ENCODE measurements around the gene TLR1. TPM values are rescaled to one million over a fixed set of nuclear protein-coding genes. Genes with fewer than 3 reads are reported as not detected.
"Not testable (repeated sequence)": the region's sequence is repeated elsewhere in the genome, so short reads cannot be mapped to it uniquely, and the experiment has no call there.

The TLR1 gene
- polyA plus RNA-seq (ENCODE audit: insufficient read length in 3 of 3), result 1 to 10 TPM; 3.8 to 5.7 (median 4.6) TPM

- peak in 2 of 3 donors; percentile 29 to 51 for DNase-seq (ENCODE audit: low read depth in 3 of 3, low spot score in 2 of 3)
Observed at GRCh38 chr4:38804654-38805295, at the start of gene TLR1. TSS of gene TLR1 (minus strand) at chr4:38804791. CDS start at chr4:38798831, 5,960 bp downstream.

GRCh38 chr4:38846015-38846414, 41.4 kb upstream of the TLR1 start:
- DNase-seq (ENCODE audit: low read depth in 3 of 3, low spot score in 2 of 3), result no peak

GRCh38 chr4:38842994-38843393, 38.4 kb upstream of the TLR1 start:
- DNase-seq (ENCODE audit: low read depth in 3 of 3, low spot score in 2 of 3), result no peak

- no peak for DNase-seq (ENCODE audit: low read depth in 3 of 3, low spot score in 2 of 3)
Observed at GRCh38 chr4:38837849-38838248, 33.3 kb upstream of the TLR1 start.

- DNase-seq (ENCODE audit: low read depth in 3 of 3, low spot score in 2 of 3), result no peak
Observed at GRCh38 chr4:38837334-38837733, 32.7 kb upstream of the TLR1 start.

GRCh38 chr4:38834570-38834969, 30.0 kb upstream of the TLR1 start:
- DNase-seq (ENCODE audit: low read depth in 3 of 3, low spot score in 2 of 3), result no peak

GRCh38 chr4:38832624-38833528, 28.3 kb upstream of the TLR1 start:
- DNase-seq (ENCODE audit: low read depth in 3 of 3, low spot score in 2 of 3), result no peak

GRCh38 chr4:38832206-38832605, 27.6 kb upstream of the TLR1 start:
- DNase-seq (ENCODE audit: low read depth in 3 of 3, low spot score in 2 of 3), result no peak

- DNase-seq (ENCODE audit: low read depth in 3 of 3, low spot score in 2 of 3), result no peak
Observed at GRCh38 chr4:38831653-38832052, 27.1 kb upstream of the TLR1 start.

- DNase-seq (ENCODE audit: low read depth in 3 of 3, low spot score in 2 of 3), result no peak
Observed at GRCh38 chr4:38829237-38829636, 24.6 kb upstream of the TLR1 start.

GRCh38 chr4:38823766-38824165, 19.2 kb upstream of the TLR1 start:
- DNase-seq (ENCODE audit: low read depth in 3 of 3, low spot score in 2 of 3), result no peak

- DNase-seq (ENCODE audit: low read depth in 3 of 3, low spot score in 2 of 3), result no peak
Observed at GRCh38 chr4:38822748-38823303, 18.2 kb upstream of the TLR1 start.

GRCh38 chr4:38821739-38822138, 17.1 kb upstream of the TLR1 start:
- DNase-seq (ENCODE audit: low read depth in 3 of 3, low spot score in 2 of 3), result no peak

- no peak for DNase-seq (ENCODE audit: low read depth in 3 of 3, low spot score in 2 of 3)
Observed at GRCh38 chr4:38820329-38821061, 15.9 kb upstream of the TLR1 start.

- no peak for DNase-seq (ENCODE audit: low read depth in 3 of 3, low spot score in 2 of 3)
Observed at GRCh38 chr4:38819569-38819968, 15.0 kb upstream of the TLR1 start.

GRCh38 chr4:38818441-38818976, 13.9 kb upstream of the TLR1 start:
- no peak for DNase-seq (ENCODE audit: low read depth in 3 of 3, low spot score in 2 of 3)

GRCh38 chr4:38815885-38816782, 11.5 kb upstream of the TLR1 start:
- no peak for DNase-seq (ENCODE audit: low read depth in 3 of 3, low spot score in 2 of 3)

GRCh38 chr4:38814386-38814785, 9.8 kb upstream of the TLR1 start:
- DNase-seq (ENCODE audit: low read depth in 3 of 3, low spot score in 2 of 3), result no peak

GRCh38 chr4:38811297-38811696, 6.7 kb upstream of the TLR1 start:
- DNase-seq (ENCODE audit: low read depth in 3 of 3, low spot score in 2 of 3), result no peak

- DNase-seq (ENCODE audit: low read depth in 3 of 3, low spot score in 2 of 3), result not testable (repeated sequence)
Observed at GRCh38 chr4:38807462-38807861, 2.9 kb upstream of the TLR1 start.

Measured in right renal cortex interstitium (tissue), 3 donors.